CD4-positive, alpha-beta T cell treated with Interferon alpha-2 for 1 hour (primary cell): ENCODE data around the gene PIEZO2.

ENCODE experiments used
- DNase-seq, 2 donors: peaks; one replicate each; pipeline ENCODE4 v3.0.0-alpha.2; 2020 to 2022

PIEZO2 gene

GRCh38 chr18:10718809-10719208 is 430.6 kb downstream of the PIEZO2 start:
- no peak for DNase-seq

- no peak for DNase-seq
These were observed 433.6 kb downstream of the PIEZO2 start for GRCh38 chr18:10715791-10716190.

GRCh38 chr18:10713409-10713808 is 436.0 kb downstream of the PIEZO2 start:
- no peak for DNase-seq

GRCh38 chr18:10707294-10707693 is 442.1 kb downstream of the PIEZO2 start:
- no peak for DNase-seq

- DNase-seq = no peak
These were observed 443.6 kb downstream of the PIEZO2 start for GRCh38 chr18:10705786-10706185.

GRCh38 chr18:10705291-10705690 is 444.1 kb downstream of the PIEZO2 start:
- DNase-seq = no peak

- DNase-seq = no peak
These were observed 447.2 kb downstream of the PIEZO2 start for GRCh38 chr18:10702206-10702605.

- no peak for DNase-seq
These were observed 459.0 kb downstream of the PIEZO2 start for GRCh38 chr18:10690366-10690765.

- no peak for DNase-seq
These were observed 459.4 kb downstream of the PIEZO2 start for GRCh38 chr18:10690035-10690329.

- no peak for DNase-seq
These were observed 459.9 kb downstream of the PIEZO2 start for GRCh38 chr18:10689236-10690034.

GRCh38 chr18:10688766-10689165 is 460.6 kb downstream of the PIEZO2 start:
- DNase-seq = no peak

GRCh38 chr18:10687161-10687925 is 462.0 kb downstream of the PIEZO2 start:
- no peak for DNase-seq

- DNase-seq = no peak
These were observed 463.1 kb downstream of the PIEZO2 start for GRCh38 chr18:10686308-10686707.

- DNase-seq = no peak
These were observed 463.9 kb downstream of the PIEZO2 start for GRCh38 chr18:10685484-10685883.

GRCh38 chr18:10682368-10682714 is 467.0 kb downstream of the PIEZO2 start:
- DNase-seq = no peak

- DNase-seq = no peak
These were observed 467.6 kb downstream of the PIEZO2 start for GRCh38 chr18:10681581-10682367.

GRCh38 chr18:10680271-10680596 is 469.1 kb downstream of the PIEZO2 start:
- DNase-seq = no peak

GRCh38 chr18:10679557-10680270 is 469.7 kb downstream of the PIEZO2 start:
- no peak for DNase-seq

- DNase-seq = no peak
These were observed 477.9 kb downstream of the PIEZO2 start for GRCh38 chr18:10671441-10671840.

GRCh38 chr18:10670856-10671255 is 478.5 kb downstream of the PIEZO2 start:
- no peak for DNase-seq

- DNase-seq = no peak
These were observed 479.8 kb downstream of the PIEZO2 start for GRCh38 chr18:10669441-10670100.

GRCh38 chr18:10663750-10664149 is 485.6 kb downstream of the PIEZO2 start:
- no peak for DNase-seq

- no peak for DNase-seq
These were observed 488.1 kb downstream of the PIEZO2 start for GRCh38 chr18:10661317-10661716.
